HG03135 (cell line): ENCODE data around the gene PPP4R1.

Source experiments
- ATAC-seq: cut with Tn5 transposase; IDR thresholded peaks from one replicate; pipeline ENCODE4 v1.9.1; 2021; ENCODE audit warnings: mild to moderate bottlenecking, moderate library complexity; ENCODE audit not compliant: unreplicated experiment

Gene PPP4R1

GRCh38 chr18:9519399-9519798, 95.0 kb downstream of the PPP4R1 start:
- ATAC-seq = no peak

GRCh38 chr18:9517869-9518268, 96.5 kb downstream of the PPP4R1 start:
- ATAC-seq = no peak

- no peak for ATAC-seq
These were observed 97.8 kb downstream of the PPP4R1 start for GRCh38 chr18:9516437-9517064.

DNA sequence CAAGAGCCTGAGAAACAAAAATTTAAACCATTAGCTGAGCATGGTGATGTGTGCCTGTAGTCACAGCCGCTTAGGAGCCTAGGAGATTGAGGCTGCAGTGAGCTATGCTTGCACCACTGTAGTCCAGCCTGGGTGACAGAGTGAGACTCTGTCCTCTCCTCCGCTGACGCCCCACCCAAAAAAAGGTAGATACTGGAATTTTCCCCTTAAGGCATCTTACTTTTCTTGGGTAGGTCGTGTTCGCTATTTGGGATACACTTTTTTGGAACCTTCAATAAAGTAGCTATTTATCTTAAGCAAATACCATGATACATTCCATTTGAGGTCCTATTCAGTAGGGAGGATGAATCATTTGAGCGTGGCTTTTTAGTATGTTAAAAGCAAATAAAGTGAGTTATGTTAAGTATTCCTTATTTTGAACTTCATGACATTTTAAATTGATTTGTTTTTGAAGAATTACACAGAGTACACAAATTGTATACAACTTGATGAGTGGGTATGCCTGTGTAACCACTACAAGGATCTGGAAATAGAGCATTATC, 100.3 kb downstream of the PPP4R1 start:
- ATAC-seq = no peak

DNA sequence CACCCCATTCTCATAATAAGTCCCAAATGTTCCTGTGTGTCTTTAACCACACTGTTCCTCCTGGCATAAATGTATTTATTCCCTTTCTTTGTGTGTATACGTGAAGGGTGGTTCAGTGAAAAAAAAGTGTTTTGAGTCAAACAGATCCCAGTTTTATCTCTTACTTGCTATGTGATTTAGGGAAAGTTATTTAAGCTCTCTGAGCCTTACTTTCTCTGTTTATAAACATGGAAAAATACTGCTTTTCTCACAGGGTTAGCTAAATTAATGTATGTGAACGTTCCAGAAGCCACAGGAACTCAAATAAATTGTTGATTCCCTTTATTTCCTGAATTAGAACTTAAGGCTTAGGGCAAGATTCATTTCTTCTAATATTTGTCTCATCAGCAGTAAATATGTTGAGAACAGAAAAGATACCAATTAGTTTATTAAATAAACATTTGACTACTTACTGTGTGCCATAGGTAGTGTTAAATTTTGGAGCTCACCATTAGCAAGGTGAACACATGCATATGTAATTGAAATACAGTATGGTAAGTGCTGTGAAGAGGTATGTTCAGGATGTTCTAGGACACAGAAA, 105.8 kb downstream of the PPP4R1 start:
- no peak for ATAC-seq

DNA sequence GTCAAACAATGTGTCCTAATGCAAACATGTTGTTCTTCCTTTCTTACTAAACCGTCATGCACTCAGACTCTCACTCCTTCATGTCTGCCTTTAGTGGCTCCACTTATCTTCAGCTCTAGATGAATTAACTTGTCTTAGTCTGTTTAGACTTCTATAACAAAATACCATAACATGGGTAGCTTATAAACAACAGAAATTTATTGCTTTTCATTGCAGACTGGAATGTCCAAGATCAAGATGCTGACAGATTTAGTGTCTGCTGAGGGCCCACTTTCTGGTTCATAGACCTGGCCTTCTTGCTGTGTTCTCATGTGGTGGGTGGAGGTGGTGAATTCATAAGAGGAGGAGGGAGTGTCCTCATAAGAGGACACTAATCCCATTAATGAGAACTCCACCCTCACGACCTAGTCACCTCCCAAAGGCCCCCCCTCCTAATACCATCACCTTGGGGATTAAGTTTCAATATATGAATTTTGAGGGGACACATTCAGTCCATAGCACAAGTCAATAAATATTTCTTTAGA, 106.7 kb downstream of the PPP4R1 start:
- no peak for ATAC-seq

DNA sequence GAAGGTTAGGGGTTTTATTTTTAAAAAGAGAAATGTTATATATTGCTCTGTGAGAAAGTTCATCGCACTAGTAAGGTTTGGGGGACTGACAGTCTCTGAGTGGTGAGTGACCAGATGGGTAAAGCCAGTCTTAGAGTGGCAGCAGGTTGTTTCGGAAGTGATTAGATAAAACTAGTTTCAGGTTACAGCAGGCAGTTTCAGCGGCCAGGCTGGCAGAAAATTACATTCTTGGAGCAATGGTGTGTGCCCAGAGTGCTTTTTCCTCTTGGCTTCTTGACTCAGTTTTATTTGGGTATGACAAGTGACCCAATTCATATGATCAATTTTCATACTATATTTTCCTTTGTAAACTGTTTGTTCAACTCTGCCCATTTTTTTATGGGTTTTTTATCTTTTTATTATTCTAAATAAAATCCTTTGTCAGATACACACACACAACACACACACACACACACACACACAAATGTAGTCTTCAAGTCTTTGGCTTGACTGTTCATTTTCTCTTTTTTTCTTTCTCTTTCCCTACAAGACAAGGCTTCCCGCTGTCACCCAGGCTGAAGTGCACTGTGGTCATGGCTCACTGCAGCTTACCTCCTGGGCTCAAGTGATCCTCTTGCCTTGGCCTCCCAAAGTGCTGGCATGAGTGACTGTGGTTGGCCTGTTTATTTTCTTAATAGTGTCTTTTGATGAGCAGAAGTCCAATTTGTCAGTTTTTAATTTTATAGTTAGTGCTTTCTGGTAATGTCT, 108.1 kb downstream of the PPP4R1 start:
- no peak for ATAC-seq
